ENCODE results near the gene METTL25B.

- TF ChIP-seq EP300 (IDR thresholded peaks at IDR 0.05) (no peak), CTCF (IDR thresholded peaks at IDR 0.05) (no peak), POLR2A (IDR thresholded peaks at IDR 0.05) (no peak)
Measured at GRCh38 chr1:156755527-156755950, 27.3 kb downstream of the METTL25B start.
